Left hindlimb (tissue), 1 donor: ENCODE data around the gene GAGE12D.
"Not testable (repeated sequence)": the region's sequence is repeated elsewhere in the genome, so short reads cannot be mapped to it uniquely, and the experiment has no call there.

Experiments used
- DNase-seq: peaks from one replicate; pipeline ENCODE4 v3.0.0-alpha.2; 2018

Gene GAGE12D, protein sequence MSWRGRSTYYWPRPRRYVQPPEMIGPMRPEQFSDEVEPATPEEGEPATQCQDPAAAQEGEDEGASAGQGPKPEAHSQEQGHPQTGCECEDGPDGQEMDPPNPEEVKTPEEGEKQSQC

GRCh38 chrX:49541433-49541832 is at the start of gene GAGE12D:
GAGE12D (plus strand) TSS chrX:49541733; CDS start chrX:49542888, 1,155 bp downstream.
- not testable (repeated sequence) for DNase-seq

GRCh38 chrX:49531877-49532276 is 9.7 kb upstream of the GAGE12D start, which contains the start of gene GAGE12C:
GAGE12C (plus strand) TSS chrX:49532177; CDS start chrX:49533332, 1,155 bp downstream.
- not testable (repeated sequence) for DNase-seq

- DNase-seq, result not testable (repeated sequence)
Measured at GRCh38 chrX:49550989-49551388, 9.5 kb downstream of the GAGE12D start, which contains the start of gene GAGE12E. GAGE12E (plus strand) TSS chrX:49551289; CDS start chrX:49552444, 1,155 bp downstream.

DNA sequence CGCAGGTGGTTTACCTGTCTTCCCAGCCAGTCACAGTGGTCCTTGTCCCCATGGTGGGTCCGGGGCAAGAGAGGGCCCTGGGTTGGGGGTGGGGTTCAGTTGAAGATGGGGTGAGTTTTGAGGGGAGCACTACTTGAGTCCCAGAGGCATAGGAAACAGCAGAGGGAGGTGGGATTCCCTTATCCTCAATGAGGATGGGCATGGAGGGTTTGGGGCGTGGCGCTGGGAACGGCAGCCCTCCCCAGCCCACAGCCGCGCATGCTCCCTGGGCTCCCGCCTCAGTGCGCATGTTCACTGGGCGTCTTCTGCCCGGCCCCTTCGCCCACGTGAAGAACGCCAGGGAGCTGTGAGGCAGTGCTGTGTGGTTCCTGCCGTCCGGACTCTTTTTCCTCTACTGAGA is 19.0 kb downstream of the GAGE12D start, which contains the start of gene GAGE12F:
Gene GAGE12F (plus strand): TSS at position 301 of the 400 bp plus-strand sequence. CDS start 1,155 bp downstream, outside the sequence.
- not testable (repeated sequence) for DNase-seq

- not testable (repeated sequence) for DNase-seq
Measured at GRCh38 chrX:49568728-49569127, 27.2 kb downstream of the GAGE12D start.

GRCh38 chrX:49569152-49569551 is 27.6 kb downstream of the GAGE12D start:
- not testable (repeated sequence) for DNase-seq

- DNase-seq, result not testable (repeated sequence)
Measured at GRCh38 chrX:49570100-49570499, 28.6 kb downstream of the GAGE12D start, which contains the start of gene GAGE12G. GAGE12G (plus strand) TSS chrX:49570400; CDS start chrX:49571555, 1,155 bp downstream.

- DNase-seq, result not testable (repeated sequence)
Measured at GRCh38 chrX:49579649-49580048, 38.1 kb downstream of the GAGE12D start, which contains the start of gene GAGE12H. GAGE12H (plus strand) TSS chrX:49579949; CDS start chrX:49581104, 1,155 bp downstream.

- DNase-seq, result not testable (repeated sequence)
Measured at GRCh38 chrX:49589196-49589595, 47.7 kb downstream of the GAGE12D start, which contains the start of gene GAGE2A. GAGE2A (plus strand) TSS chrX:49589496; CDS start chrX:49590651, 1,155 bp downstream.

DNA sequence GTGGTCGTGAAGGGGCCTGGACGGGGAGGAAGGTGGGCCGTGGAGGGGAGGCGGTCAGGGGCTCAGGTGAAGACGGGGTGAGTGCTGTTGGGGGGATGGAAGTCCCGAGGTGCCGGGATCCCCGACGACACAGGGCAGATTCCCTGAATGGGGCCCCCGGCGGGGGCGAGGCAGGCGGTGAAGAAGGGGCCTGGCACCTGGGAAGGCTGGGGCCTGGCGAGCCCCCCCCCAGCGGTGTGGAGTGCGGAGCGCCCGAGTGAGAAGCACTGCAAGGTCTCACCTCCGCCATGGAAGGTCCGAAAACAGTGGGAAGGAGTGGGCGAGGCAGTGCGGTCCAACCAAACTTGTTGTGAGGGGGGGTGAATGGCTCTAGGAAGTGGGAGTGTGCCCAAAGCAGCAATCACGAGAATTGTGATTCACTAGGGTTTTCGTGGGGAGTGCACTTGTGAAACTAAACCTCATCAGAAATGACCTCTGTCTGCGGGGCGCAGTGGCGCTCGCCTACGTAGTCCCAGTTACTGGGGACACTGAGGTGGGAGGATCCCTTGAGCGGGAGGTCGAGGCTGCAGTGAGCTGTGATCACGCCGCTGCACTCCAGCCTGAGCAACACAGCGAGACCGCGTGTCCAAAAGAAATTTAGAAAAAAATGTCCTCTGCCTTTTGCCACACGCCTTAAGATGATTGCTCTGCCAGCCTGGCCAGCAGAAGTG is 48.4 kb downstream of the GAGE12D start:
- DNase-seq, result not testable (repeated sequence)

- DNase-seq, result not testable (repeated sequence)
Measured at GRCh38 chrX:49590488-49590887, 49.0 kb downstream of the GAGE12D start.
